K562 (cell line): ENCODE results near the gene FXYD1. TPM values are rescaled to one million over a fixed set of nuclear protein-coding genes. Genes with fewer than 3 reads are reported as not detected.

Experiments used
- ATF3 ChIP-seq, 2 experiments: fragments of 450-650 bp in 1 of 2; sonication (generic) in 1 of 2; formaldehyde crosslinking in 1 of 2; IDR thresholded peaks in 1 of 2; conservative IDR thresholded peaks in 1 of 2; 2 replicates each; pipeline versions ENCODE4 v1.6.1 to v1.8.1; 2016 to 2023; ENCODE audit warnings: mild to moderate bottlenecking in 2 of 2, moderate library complexity in 2 of 2, inconsistent platforms in 1 of 2, missing genetic modification reagents in 1 of 2
- ATF7 ChIP-seq: fragments of 450-650 bp; IDR thresholded peaks from 2 replicates; pipeline ENCODE4 v1.7.1; 2014; ENCODE audit warnings: mild to moderate bottlenecking, moderate library complexity
- DACH1 ChIP-seq: fragments of 450-650 bp; IDR thresholded peaks from 2 replicates; pipeline ENCODE4 v1.6.1; 2018; ENCODE audit not compliant: partially characterized antibody
- ESRRB ChIP-seq: fragments of 250-450 bp; sonication (Bioruptor Pico); IDR thresholded peaks from 2 replicates; pipeline ENCODE4 v1.5.0; 2020; ENCODE audit warnings: mild to moderate bottlenecking, moderate library complexity, borderline replicate concordance
- GATAD2B ChIP-seq: fragments of 450-650 bp; IDR thresholded peaks from 2 replicates; pipeline ENCODE4 v1.6.1; 2017; ENCODE audit warnings: mild to moderate bottlenecking, borderline replicate concordance
- HDAC2 ChIP-seq: fragments of 450-650 bp; IDR thresholded peaks from 2 replicates; pipeline ENCODE4 v1.6.1; 2016; ENCODE audit warnings: mild to moderate bottlenecking
- HSF4 ChIP-seq: fragments of 250-450 bp; sonication (Bioruptor Pico); IDR thresholded peaks from 2 replicates; pipeline ENCODE4 v2.1.2; 2022; ENCODE audit warnings: mild to moderate bottlenecking, moderate library complexity, borderline replicate concordance
- LEF1 ChIP-seq: fragments of 450-650 bp; IDR thresholded peaks from 2 replicates; pipeline ENCODE4 v1.6.1; 2016; ENCODE audit warnings: mild to moderate bottlenecking
- MAFG ChIP-seq: fragments of 450-650 bp; conservative IDR thresholded peaks from 2 replicates; pipeline ENCODE4 v1.6.1; 2016; ENCODE audit warnings: missing genetic modification characterization, missing compliant biosample characterization
- NR1H2 ChIP-seq: sonication (generic); formaldehyde crosslinking; IDR thresholded peaks from 2 replicates; pipeline ENCODE4 v1.4.0; 2020; ENCODE audit warnings: mild to moderate bottlenecking, missing genetic modification reagents
- NR4A1 ChIP-seq, 2 experiments: fragments of 250-450 bp in 1 of 2; fragments of 450-650 bp in 1 of 2; sonication (Bioruptor Pico) in 1 of 2; IDR thresholded peaks; 2 replicates each; pipeline versions ENCODE4 v1.4.0 to v1.6.1; 2016 to 2020; ENCODE audit warnings: mild to moderate bottlenecking in 2 of 2, missing compliant biosample characterization in 1 of 2, missing genetic modification characterization in 1 of 2, moderate library complexity in 1 of 2
- RAD51 ChIP-seq: fragments of 450-650 bp; IDR thresholded peaks from 2 replicates; pipeline ENCODE4 v1.7.1; 2016; ENCODE audit warnings: low read depth, mild to moderate bottlenecking, borderline replicate concordance
- TFAM ChIP-seq: fragments of 250-450 bp; sonication (Bioruptor Pico); conservative IDR thresholded peaks from 2 replicates; pipeline ENCODE4 v1.5.0; 2021; ENCODE audit warnings: mild to moderate bottlenecking, moderate library complexity
- TSC22D4 ChIP-seq: fragments of 450-650 bp; IDR thresholded peaks from 2 replicates; pipeline ENCODE4 v1.6.1; 2016; ENCODE audit warnings: missing genetic modification characterization, missing biosample characterization, control low read depth
- ZFX ChIP-seq: sonication (generic); formaldehyde crosslinking; IDR thresholded peaks from 2 replicates; pipeline ENCODE4 v1.8.0; 2022; ENCODE audit warnings: mild to moderate bottlenecking, missing genetic modification reagents, moderate library complexity
- ZNF57 ChIP-seq: fragments of 450-650 bp; formaldehyde crosslinking; IDR thresholded peaks from 2 replicates; pipeline ENCODE4 v1.4.0; 2020; ENCODE audit warnings: mild to moderate bottlenecking, moderate library complexity
- polyA plus RNA-seq, 8 experiments: library from polyadenylated mRNA; depleted of rRNA in 4 of 8; stranded (reverse) in 5 of 8; unstranded in 3 of 8; fragments of >200 nt; fragmentation: Nextera tagmentation in 2 of 8; fragmentation: Illumina TruSeq in 1 of 8; extraction: Ambion mirVana in 2 of 8; extraction: Trizol in 1 of 8; gene quantifications; 2 replicates each; pipeline versions ENCODE4 v1.2.1 to v1.2.3, GENCODE V29; 2011 to 2014; ENCODE audit warnings: inconsistent platforms in 1 of 8, missing spikeins in 1 of 8
- total RNA-seq, 7 experiments: library from RNA; depleted of rRNA in 6 of 7; stranded (reverse); fragments of >200 nt in 6 of 7; fragmentation: Illumina TruSeq in 2 of 7; extraction: Trizol in 2 of 7; gene quantifications; 2 replicates each; pipeline versions ENCODE4 v1.2.1 to v1.2.3, GENCODE V29; 2011 to 2021; ENCODE audit warnings: low replicate concordance in 1 of 7
- TF ChIP-seq, protein P1 (sequence below): fragments of 450-650 bp; formaldehyde crosslinking; IDR thresholded peaks from 2 replicates; pipeline ENCODE4 v1.4.0; 2022; ENCODE audit warnings: missing genetic modification characterization
- TF ChIP-seq, protein P2 (sequence below): conservative IDR thresholded peaks from 2 replicates; pipeline ENCODE4 v1.6.1; 2011; ENCODE audit warnings: low read depth, mild to moderate bottlenecking, low read length; ENCODE audit not compliant: control insufficient read depth
- TF ChIP-seq, protein P3 (sequence below), 3 experiments: fragments of 200-800 bp in 1 of 3; fragments of 250-450 bp in 1 of 3; fragments of 450-650 bp in 1 of 3; sonication (Bioruptor Pico) in 1 of 3; sonication (Bioruptor generic) in 1 of 3; formaldehyde crosslinking in 1 of 3; IDR thresholded peaks; 2 replicates each; pipeline versions ENCODE4 v1.6.1 to v1.8.0; 2016 to 2022; ENCODE audit warnings: mild to moderate bottlenecking in 2 of 3, missing genetic modification characterization in 2 of 3, missing compliant biosample characterization in 1 of 3, moderate library complexity in 1 of 3

The FXYD1 gene
- total and polyA plus RNA-seq, 9 of the 15 experiments (the other 6 are each of a cell fraction or from before 2014, with no cell fraction given): 0.40 to 3.2 (median 1.8) TPM; not detected in 3

GRCh38 chr19:35154525-35155406 is 16.1 kb downstream of the FXYD1 start, which contains the start of gene FXYD5 (continued):
- TF ChIP-seq DACH1 (no peak), TSC22D4 (tag) (no peak), MAFG (no peak), ATF3 (IDR thresholded peaks at IDR 0.05) (peak; percentile 76), ATF3 (CRISPR knock-in tag; conservative IDR thresholded peaks at IDR 0.05) (no peak), ZNF57 (CRISPR knock-in tag) (0 out of 2 replicates have a peak, but pooled peaks have one; percentile 31), RAD51 (no peak), NR1H2 (CRISPR knock-in tag) (no peak), NR4A1 (CRISPR knock-in tag; IDR thresholded peaks at IDR 0.05) (peak; percentile 67; the same call in 1 of the 2 replicates), NR4A1 (tag; IDR thresholded peaks at IDR 0.05) (no peak), HDAC2 (peak; percentile 81), ESRRB (CRISPR knock-in tag) (no peak; the same call in 1 of the 2 replicates), ZFX (CRISPR knock-in tag) (peak; percentile 85), TFAM (CRISPR knock-in tag) (no peak), ATF7 (peak; percentile 78; the same call in 1 of the 2 replicates), HSF4 (CRISPR knock-in tag) (no peak), LEF1 (peak; percentile 70; the same call in 1 of the 2 replicates), GATAD2B (no peak)
- TF ChIP-seq, protein P1, sequence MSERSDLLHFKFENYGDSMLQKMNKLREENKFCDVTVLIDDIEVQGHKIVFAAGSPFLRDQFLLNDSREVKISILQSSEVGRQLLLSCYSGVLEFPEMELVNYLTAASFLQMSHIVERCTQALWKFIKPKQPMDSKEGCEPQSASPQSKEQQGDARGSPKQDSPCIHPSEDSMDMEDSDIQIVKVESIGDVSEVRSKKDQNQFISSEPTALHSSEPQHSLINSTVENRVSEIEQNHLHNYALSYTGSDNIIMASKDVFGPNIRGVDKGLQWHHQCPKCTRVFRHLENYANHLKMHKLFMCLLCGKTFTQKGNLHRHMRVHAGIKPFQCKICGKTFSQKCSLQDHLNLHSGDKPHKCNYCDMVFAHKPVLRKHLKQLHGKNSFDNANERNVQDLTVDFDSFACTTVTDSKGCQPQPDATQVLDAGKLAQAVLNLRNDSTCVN (CRISPR knock-in tag): peak; percentile 73; the same call in 1 of the 2 replicates
- TF ChIP-seq, protein P2, sequence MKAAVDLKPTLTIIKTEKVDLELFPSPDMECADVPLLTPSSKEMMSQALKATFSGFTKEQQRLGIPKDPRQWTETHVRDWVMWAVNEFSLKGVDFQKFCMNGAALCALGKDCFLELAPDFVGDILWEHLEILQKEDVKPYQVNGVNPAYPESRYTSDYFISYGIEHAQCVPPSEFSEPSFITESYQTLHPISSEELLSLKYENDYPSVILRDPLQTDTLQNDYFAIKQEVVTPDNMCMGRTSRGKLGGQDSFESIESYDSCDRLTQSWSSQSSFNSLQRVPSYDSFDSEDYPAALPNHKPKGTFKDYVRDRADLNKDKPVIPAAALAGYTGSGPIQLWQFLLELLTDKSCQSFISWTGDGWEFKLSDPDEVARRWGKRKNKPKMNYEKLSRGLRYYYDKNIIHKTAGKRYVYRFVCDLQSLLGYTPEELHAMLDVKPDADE: peak; percentile 73
- TF ChIP-seq, protein P3, sequence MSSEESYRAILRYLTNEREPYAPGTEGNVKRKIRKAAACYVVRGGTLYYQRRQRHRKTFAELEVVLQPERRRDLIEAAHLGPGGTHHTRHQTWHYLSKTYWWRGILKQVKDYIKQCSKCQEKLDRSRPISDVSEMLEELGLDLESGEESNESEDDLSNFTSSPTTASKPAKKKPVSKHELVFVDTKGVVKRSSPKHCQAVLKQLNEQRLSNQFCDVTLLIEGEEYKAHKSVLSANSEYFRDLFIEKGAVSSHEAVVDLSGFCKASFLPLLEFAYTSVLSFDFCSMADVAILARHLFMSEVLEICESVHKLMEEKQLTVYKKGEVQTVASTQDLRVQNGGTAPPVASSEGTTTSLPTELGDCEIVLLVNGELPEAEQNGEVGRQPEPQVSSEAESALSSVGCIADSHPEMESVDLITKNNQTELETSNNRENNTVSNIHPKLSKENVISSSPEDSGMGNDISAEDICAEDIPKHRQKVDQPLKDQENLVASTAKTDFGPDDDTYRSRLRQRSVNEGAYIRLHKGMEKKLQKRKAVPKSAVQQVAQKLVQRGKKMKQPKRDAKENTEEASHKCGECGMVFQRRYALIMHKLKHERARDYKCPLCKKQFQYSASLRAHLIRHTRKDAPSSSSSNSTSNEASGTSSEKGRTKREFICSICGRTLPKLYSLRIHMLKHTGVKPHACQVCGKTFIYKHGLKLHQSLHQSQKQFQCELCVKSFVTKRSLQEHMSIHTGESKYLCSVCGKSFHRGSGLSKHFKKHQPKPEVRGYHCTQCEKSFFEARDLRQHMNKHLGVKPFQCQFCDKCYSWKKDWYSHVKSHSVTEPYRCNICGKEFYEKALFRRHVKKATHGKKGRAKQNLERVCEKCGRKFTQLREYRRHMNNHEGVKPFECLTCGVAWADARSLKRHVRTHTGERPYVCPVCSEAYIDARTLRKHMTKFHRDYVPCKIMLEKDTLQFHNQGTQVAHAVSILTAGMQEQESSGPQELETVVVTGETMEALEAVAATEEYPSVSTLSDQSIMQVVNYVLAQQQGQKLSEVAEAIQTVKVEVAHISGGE (CRISPR knock-in tag; IDR thresholded peaks at IDR 0.05): 0 out of 6 replicates have a peak, but pooled peaks of 1 of the 3 experiments have one; percentile 44
